NAMALWA (cell line): ENCODE measurements around the gene RBKS.
"Not testable (repeated sequence)": the region's sequence is repeated elsewhere in the genome, so short reads cannot be mapped to it uniquely, and the experiment has no call there.

Experiments
- DNase-seq: peaks from one replicate; pipeline ENCODE4 v3.0.0-alpha.2; 2015; ENCODE audit warnings: low spot score

Gene RBKS

GRCh38 chr2:27906074-27906473 lies 15.9 kb upstream of the RBKS start:
- no peak for DNase-seq

GRCh38 chr2:27904405-27904665 lies 14.1 kb upstream of the RBKS start:
- no peak for DNase-seq

DNA sequence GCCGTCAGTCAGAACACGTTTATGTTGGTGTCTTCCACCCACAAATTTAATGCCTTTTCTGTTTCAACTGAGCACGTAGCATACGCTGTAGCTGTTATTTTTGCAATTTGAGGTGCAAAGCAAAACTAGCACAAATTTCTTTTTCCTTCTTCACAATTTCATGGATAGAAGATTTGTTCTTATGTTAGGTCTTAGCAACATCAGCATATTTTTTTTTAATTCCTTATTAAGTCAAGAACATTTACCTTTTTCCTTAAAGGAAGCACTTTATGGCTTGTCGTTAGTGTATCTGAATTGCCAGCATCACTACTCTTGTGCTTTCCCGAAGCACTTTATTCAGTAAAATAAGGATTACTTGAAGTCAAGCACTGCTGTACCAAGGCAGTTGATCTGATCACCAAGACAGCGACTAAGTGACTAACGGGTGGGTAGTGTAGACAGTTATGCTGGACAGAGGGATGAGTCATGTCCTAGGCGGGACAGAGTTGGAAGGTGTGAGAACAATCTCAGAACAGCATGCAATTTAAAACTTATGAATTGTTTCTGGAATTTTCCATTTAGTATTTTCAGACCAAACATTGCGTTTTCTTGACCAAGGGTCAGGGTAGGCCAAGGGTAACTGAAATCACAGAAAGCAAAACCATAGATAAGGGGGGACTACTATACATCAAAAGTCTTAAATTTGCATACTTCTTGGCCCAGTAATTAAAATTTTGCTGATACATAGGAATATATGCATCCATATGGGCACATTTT lies 13.6 kb upstream of the RBKS start:
- no peak for DNase-seq

DNA sequence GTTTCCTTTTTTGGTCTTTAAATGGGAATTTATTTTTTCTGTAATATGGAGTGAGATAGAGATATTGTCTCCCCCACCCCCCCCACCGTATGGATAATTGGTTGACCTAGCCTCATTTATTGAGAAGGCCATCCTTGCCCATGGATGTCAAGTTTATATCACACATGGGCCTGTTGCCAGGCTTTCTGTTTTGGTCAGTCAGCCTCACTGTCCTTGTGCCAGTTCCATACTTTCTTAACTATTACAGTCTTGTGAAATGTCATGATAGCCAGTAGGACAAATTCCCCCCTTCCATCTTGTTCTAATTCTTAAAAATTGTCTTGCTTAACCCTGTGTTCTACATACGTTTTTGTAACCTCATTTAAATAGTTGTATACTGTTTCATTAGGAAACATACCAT lies 12.8 kb upstream of the RBKS start:
- no peak for DNase-seq

GRCh38 chr2:27902098-27902497 lies 11.9 kb upstream of the RBKS start:
- DNase-seq = no peak

DNA sequence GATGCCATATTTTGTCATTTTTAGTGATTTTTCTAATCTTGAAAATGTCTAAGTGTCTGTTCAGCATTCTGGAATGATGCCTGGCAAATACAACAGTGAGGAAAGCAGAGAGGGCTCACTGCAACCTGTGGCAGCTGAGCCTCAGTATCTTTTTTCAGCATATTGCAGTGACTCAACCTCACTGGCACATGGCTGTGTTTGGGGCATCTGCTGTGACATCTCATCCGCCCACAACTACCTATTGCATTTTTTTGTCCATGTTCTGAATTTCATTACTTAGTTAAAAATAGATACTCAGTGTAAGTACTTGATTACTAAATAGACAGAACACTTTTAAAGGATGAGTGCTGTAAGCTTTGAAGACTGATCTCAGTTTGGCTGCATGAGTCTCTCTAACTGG lies 11.0 kb upstream of the RBKS start:
- no peak for DNase-seq

- no peak for DNase-seq
Observed at GRCh38 chr2:27897717-27898116, 7.5 kb upstream of the RBKS start.

- no peak for DNase-seq
Observed at GRCh38 chr2:27893006-27893405, 2.8 kb upstream of the RBKS start.

DNA sequence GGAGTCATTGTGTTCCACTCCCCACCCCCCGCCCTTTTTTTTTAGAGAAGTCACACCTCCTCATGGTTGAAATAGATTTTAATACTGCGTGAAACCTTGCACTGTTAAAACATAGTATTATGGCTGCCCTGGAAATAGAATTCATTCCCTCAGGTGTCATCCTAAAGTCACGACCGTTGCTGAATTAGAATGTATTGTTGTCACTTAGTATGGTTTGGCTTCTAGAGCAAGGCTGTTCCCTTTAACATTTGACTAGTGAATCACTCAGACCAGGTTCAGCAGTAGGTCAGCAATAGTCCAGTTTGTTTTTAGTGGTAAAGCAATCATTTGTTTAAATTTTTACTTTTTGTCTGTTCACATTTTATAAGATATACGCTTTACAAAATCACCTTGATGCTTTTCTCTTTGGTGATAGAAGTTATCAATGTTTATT lies 1.5 kb upstream of the RBKS start:
- no peak for DNase-seq

DNA sequence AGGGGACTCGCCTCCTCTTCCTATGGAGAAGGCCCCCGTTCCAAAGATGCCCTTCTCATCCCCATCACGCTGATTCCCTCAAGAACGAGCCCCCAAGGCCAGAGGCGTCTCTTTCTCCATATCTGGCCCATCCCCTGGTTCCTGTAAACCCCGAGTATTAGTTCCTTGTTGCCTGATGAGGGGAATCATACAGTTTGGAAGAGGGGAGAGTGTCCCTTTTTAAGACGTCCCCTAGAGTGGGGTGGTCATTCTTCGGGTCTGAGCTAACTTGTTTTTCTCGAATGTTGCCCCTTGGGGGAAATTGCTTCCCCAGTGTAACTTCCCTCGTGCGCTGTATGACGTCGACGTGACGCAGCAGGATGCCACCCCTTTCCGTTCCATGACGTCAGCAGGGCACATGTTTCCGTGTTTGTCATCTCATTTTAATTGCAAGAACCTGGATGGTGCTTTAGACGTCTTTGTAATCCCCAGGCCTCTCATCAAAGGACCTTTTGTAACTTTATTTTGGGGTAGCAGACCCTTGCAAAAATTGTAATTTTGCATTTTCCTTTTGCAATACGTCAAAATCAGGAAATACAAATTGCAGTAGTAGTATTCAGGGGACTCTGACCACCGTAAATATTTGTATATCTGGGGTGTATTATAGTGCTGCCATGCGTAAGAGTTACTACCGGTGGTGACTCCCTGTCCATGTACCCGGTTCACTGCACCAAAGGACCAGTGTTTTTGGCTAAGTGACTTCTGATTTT lies 911 bp upstream of the RBKS start:
- DNase-seq = peak; percentile 89

DNA sequence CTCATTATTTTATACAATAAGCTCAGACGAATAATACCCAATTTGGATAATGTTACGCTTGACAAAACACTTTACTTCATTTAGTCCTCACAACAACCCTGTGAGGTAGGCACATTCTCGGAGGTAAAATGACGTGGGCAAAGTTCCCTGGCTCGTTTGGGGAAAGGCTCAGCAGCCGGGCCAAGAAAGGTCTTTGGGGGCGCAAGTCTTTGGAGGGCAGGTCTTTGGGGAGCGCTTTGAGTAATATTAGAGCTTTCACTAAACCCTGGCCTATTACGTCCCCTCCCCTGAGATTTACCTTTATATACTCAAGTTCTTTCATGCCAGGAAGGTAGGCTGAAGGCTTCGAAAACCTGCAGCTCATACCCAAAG lies 427 bp downstream of the RBKS start:
- DNase-seq = no peak

DNA sequence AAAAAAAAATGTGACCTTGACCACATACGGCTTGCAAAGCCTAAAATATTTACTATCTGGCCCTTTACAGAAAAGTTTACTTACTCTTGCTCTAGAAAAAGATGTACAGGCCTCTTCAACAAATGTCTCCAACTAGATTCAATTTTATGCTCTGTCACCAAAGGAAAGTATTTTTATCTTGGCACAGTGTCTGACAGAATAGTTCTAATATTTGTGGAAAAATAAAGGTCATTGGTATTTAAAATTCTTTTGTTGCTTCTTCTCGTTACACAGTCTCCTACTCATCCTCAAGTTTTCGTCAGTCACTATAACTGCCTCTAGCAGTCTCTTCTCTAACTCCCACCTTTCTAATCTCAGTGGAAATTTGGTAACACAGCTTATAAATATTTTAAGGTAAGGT lies 1.4 kb downstream of the RBKS start:
- no peak for DNase-seq

- DNase-seq = no peak
Observed at GRCh38 chr2:27887830-27888229, 2.4 kb downstream of the RBKS start.

- DNase-seq = no peak
Observed at GRCh38 chr2:27887111-27887510, 3.1 kb downstream of the RBKS start.

DNA sequence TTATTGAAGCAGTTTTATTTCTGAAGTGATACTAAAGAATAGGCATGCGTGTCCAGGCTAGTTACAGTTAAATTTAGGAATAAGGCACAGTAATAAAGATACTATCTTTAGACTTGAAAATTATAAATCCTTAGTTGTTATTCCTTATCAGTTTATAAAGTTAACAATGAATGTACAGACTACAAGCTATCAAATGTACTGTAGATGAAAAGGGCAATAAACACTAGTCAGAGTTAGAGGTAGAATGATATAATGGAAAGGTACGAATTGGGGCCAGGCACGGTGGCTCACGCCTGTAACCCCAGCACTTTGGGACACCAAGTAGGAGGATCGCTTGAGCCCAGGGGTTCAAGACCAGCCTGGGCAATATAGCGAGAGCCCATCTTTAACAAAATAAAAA lies 3.9 kb downstream of the RBKS start:
- DNase-seq = no peak

- no peak for DNase-seq
Observed at GRCh38 chr2:27885661-27886060, 4.5 kb downstream of the RBKS start.

- DNase-seq = no peak
Observed at GRCh38 chr2:27885234-27885633, 5.0 kb downstream of the RBKS start.

- DNase-seq = no peak
Observed at GRCh38 chr2:27884601-27885000, 5.6 kb downstream of the RBKS start.

- DNase-seq = not testable (repeated sequence)
Observed at GRCh38 chr2:27882584-27882922, 7.6 kb downstream of the RBKS start.

GRCh38 chr2:27881815-27882583 lies 8.2 kb downstream of the RBKS start:
- not testable (repeated sequence) for DNase-seq

GRCh38 chr2:27878825-27879224 lies 11.4 kb downstream of the RBKS start:
- no peak for DNase-seq

GRCh38 chr2:27875089-27875881 lies 14.9 kb downstream of the RBKS start:
- DNase-seq = no peak

DNA sequence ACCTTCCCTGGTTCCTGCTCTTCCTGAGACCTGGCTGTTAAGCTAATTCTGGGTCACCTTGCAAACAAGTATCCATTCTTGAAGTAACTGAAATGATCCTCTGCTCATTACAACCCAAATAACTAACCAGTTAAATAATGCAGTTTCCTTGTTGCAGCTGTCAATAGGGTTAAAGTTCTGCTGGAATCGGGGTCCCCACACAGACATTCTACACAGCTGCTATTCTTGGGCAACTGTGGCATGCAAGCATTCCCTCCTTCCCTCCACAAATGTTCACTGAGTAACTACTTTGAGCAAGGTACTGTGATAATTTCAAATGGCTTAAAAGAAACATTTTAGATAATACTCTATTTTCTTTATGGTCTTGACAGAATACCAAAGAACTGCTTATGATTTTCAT lies 17.1 kb downstream of the RBKS start:
- no peak for DNase-seq
